Endodermal cell (in vitro differentiated cells): ENCODE measurements around the gene VTA1. TPM values are rescaled to one million over a fixed set of nuclear protein-coding genes. Genes with fewer than 3 reads are reported as not detected.

Experiments
- DNase-seq: peaks from one replicate; pipeline ENCODE4 v3.0.0-alpha.2; 2017
- H3K27ac ChIP-seq: 2 replicates; pipeline ENCODE4 v1.5.1; 2013; ENCODE audit warnings: mild to moderate bottlenecking, low read depth, low read length, moderate library complexity
- H3K27me3 ChIP-seq: 2 replicates; pipeline ENCODE4 v1.6.1; 2013; ENCODE audit warnings: mild to moderate bottlenecking, low read length, moderate library complexity; ENCODE audit not compliant: insufficient read depth, control insufficient read depth, poor library complexity, severe bottlenecking
- H3K36me3 ChIP-seq: 2 replicates; pipeline ENCODE4 v1.7.0; 2013; ENCODE audit warnings: mild to moderate bottlenecking, low read length, moderate library complexity; ENCODE audit not compliant: control insufficient read depth, insufficient read depth
- H3K4me1 ChIP-seq: one replicate; pipeline ENCODE4 v1.7.0; 2013; ENCODE audit warnings: low read length; ENCODE audit not compliant: control insufficient read depth, insufficient read depth
- H3K4me3 ChIP-seq: 2 replicates; pipeline ENCODE4 v1.5.1; 2013; ENCODE audit warnings: mild to moderate bottlenecking, low read length, moderate library complexity
- H3K9ac ChIP-seq: 2 replicates; pipeline ENCODE4 v1.6.1; 2013; ENCODE audit warnings: mild to moderate bottlenecking, low read length, moderate library complexity; ENCODE audit not compliant: poor library complexity, severe bottlenecking; ENCODE audit errors: extremely low read depth
- H3K9me3 ChIP-seq: 2 replicates; pipeline ENCODE4 v1.6.1; 2013; ENCODE audit warnings: mild to moderate bottlenecking, low read length, moderate library complexity; ENCODE audit not compliant: control insufficient read depth
- H3K27ac Mint-ChIP-seq: 2 replicates; pipeline ENCODE4 v1.8.0; 2020; ENCODE audit warnings: mixed read lengths
- H3K27me3 Mint-ChIP-seq: 2 replicates; pipeline ENCODE4 v1.8.0; 2021; ENCODE audit warnings: mild to moderate bottlenecking, mixed read lengths; ENCODE audit not compliant: insufficient read depth
- H3K36me3 Mint-ChIP-seq: 2 replicates; pipeline ENCODE4 v1.8.0; 2020; ENCODE audit warnings: low read depth, mixed read lengths
- H3K4me1 Mint-ChIP-seq: 2 replicates; pipeline ENCODE4 v1.8.0; 2020; ENCODE audit warnings: mixed read lengths
- H3K4me3 Mint-ChIP-seq: 2 replicates; pipeline ENCODE4 v1.8.0; 2020; ENCODE audit warnings: mild to moderate bottlenecking, moderate library complexity, mixed read lengths
- H3K9me3 Mint-ChIP-seq: 2 replicates; pipeline ENCODE4 v1.8.0; 2020; ENCODE audit warnings: mild to moderate bottlenecking, mixed read lengths
- WGBS, 2 experiments: methylation state at CpG; one replicate each; pipeline versions ENCODE4 v1.1.5 to v1.1.7; 2013; ENCODE audit warnings: missing lambda C conversion rate in 2 of 2, mixed read lengths in 1 of 2; ENCODE audit not compliant: insufficient coverage in 1 of 2, insufficient read length in 1 of 2; 5-methylcytosine and 5-hydroxymethylcytosine counted together
- total RNA-seq, 2 donors: library from RNA; stranded (reverse); fragmentation: NEBNext Ultra II Directional in 1 of 2; extraction: Animal tissue kit (Norgen Biotek cat#: 25700) in 1 of 2; gene quantifications; 2 replicates in 1 of 2; 3 replicates in 1 of 2; pipeline ENCODE4 v1.2.1, GENCODE V29; 2021
- TF ChIP-seq, protein P1 (sequence below): fragments of 200-600 bp; sonication (generic); conservative IDR thresholded peaks from 2 replicates; pipeline ENCODE4 v1.5.0; 2021; ENCODE audit warnings: antibody characterized with exemption, mild to moderate bottlenecking

Gene VTA1
- total RNA-seq, 2 donors from 2014 or later = 64.4 to 68.8 TPM

DNA sequence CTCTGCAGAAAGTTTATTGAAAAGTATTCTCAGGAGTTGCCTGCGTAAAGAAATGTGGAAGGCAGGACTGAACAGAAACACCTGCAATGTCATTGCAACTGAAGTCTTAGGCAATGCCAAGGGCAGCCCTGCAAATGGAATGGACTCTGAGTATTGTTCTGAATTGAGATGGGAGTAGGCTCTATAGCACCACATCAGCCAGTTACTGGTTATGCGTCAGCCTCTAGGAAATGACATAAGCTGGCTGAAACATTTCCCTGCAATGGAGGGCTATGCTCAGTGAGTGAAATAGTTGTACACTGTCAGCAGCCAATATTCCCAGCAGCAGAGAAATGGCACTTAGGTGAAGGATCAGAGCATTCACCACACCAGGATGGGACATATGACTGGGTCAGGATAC lies 28.1 kb upstream of the VTA1 start:
- no peak overlapping the region for H3K4me3 ChIP-seq
- no peak overlapping the region for H3K9ac ChIP-seq
- H3K36me3 ChIP-seq = no peaks in the 10 kb centered on the region
- TF ChIP-seq, protein P1, sequence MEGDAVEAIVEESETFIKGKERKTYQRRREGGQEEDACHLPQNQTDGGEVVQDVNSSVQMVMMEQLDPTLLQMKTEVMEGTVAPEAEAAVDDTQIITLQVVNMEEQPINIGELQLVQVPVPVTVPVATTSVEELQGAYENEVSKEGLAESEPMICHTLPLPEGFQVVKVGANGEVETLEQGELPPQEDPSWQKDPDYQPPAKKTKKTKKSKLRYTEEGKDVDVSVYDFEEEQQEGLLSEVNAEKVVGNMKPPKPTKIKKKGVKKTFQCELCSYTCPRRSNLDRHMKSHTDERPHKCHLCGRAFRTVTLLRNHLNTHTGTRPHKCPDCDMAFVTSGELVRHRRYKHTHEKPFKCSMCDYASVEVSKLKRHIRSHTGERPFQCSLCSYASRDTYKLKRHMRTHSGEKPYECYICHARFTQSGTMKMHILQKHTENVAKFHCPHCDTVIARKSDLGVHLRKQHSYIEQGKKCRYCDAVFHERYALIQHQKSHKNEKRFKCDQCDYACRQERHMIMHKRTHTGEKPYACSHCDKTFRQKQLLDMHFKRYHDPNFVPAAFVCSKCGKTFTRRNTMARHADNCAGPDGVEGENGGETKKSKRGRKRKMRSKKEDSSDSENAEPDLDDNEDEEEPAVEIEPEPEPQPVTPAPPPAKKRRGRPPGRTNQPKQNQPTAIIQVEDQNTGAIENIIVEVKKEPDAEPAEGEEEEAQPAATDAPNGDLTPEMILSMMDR = no peak
- WGBS, 2 experiments = 95 to 100% methylated on average over 1 to 2 of the region's 2 CpGs
- Mint-ChIP-seq H3K4me1 (no peaks in the 10 kb centered on the region), H3K27me3 (no peaks in the 10 kb centered on the region), H3K36me3 (no peaks in the 10 kb centered on the region), H3K9me3 (no peaks in the 10 kb centered on the region), H3K27ac (no peak overlapping the region), H3K4me3 (no peak overlapping the region)
- no peaks in the 10 kb centered on the region for H3K4me1 ChIP-seq
- no peaks in the 10 kb centered on the region for H3K9me3 ChIP-seq
- no peak for DNase-seq
- H3K27me3 ChIP-seq = no peaks in the 10 kb centered on the region
- H3K27ac ChIP-seq = no peak overlapping the region

- TF ChIP-seq, protein P1 = no peak
- no peaks in the 10 kb centered on the region for H3K27me3 ChIP-seq
- DNase-seq = no peak
Observed at GRCh38 chr6:142121342-142121741, 25.7 kb upstream of the VTA1 start.

DNA sequence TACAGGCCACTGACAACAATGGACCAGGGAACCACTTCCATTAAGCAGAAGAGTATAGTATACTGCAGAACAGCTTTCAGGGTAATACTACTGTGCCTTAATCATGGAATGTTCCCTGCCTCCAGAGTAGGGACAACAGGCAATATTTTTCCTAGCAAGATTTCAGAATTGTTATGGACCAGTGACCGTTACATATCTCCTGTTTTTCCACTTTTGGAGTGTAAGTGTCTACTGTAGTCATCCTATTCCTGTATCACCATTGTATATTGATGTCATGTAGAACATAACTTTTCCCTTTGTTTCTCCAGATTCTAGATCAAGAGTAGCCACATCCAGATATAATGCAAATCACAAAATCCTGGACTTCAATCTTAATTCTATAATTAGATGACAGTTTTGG lies 16.2 kb upstream of the VTA1 start:
- Histone ChIP-seq H3K9me3 (no peaks in the 10 kb centered on the region), H3K27me3 (no peaks in the 10 kb centered on the region), H3K9ac (no peak overlapping the region), H3K36me3 (no peaks in the 10 kb centered on the region), H3K4me3 (no peak overlapping the region), H3K27ac (no peak overlapping the region), H3K4me1 (no peaks in the 10 kb centered on the region)
- WGBS, 2 experiments = 100% methylated on average over 1 of the region's 1 CpG; no CpG with 5 or more reads in 1 of the 2 experiments
- Mint-ChIP-seq H3K4me1 (peaks cover 3% of the 10 kb centered on the region), H3K4me3 (no peak overlapping the region), H3K27me3 (no peaks in the 10 kb centered on the region), H3K36me3 (no peaks in the 10 kb centered on the region), H3K27ac (no peak overlapping the region), H3K9me3 (no peaks in the 10 kb centered on the region)
- no peak for DNase-seq
- TF ChIP-seq, protein P1 = no peak

More at GRCh38 chr6:142121342-142121741, 25.7 kb upstream of the VTA1 start:
- no peak overlapping the region for H3K4me3 Mint-ChIP-seq
- no peaks in the 10 kb centered on the region for H3K36me3 Mint-ChIP-seq
- Histone ChIP-seq H3K9me3 (no peaks in the 10 kb centered on the region), H3K9ac (no peak overlapping the region), H3K36me3 (no peaks in the 10 kb centered on the region), H3K4me3 (no peak overlapping the region), H3K4me1 (no peaks in the 10 kb centered on the region), H3K27ac (no peak overlapping the region)
- H3K9me3 Mint-ChIP-seq = no peaks in the 10 kb centered on the region
- H3K4me1 Mint-ChIP-seq = no peaks in the 10 kb centered on the region
- no peak overlapping the region for H3K27ac Mint-ChIP-seq
- 92 to 94% methylated on average over 2 to 3 of the region's 3 CpGs for WGBS, 2 experiments
- H3K27me3 Mint-ChIP-seq = no peaks in the 10 kb centered on the region
